Stomach (tissue), 9 donors: Measurements from ENCODE around the gene P2RX4. TPM values are rescaled to one million over a fixed set of nuclear protein-coding genes. Genes with fewer than 3 reads are reported as not detected.

ENCODE experiments used
- DNase-seq, 2 donors: peaks; one replicate each; pipeline versions ENCODE4 v3.0.0 to v3.0.0-alpha.2; 2013 to 2019
- H3K27ac ChIP-seq, 5 donors: fragments of 200-600 bp in 4 of 5; sonication (generic) in 4 of 5; one replicate each; pipeline ENCODE4 v1.5.1; 2013 to 2019; ENCODE audit warnings: mild to moderate bottlenecking in 1 of 5, moderate library complexity in 1 of 5
- H3K27me3 ChIP-seq, 3 donors: fragments of 200-600 bp; sonication (generic); one replicate each; pipeline ENCODE4 v1.5.1; 2017 to 2019; ENCODE audit warnings: mixed run types in 1 of 3
- H3K36me3 ChIP-seq, 4 donors: fragments of 200-600 bp; sonication (generic); 1 replicate in 3 of 4; 2 replicates in 1 of 4; pipeline ENCODE4 v1.5.1; 2016 to 2019
- H3K4me1 ChIP-seq, 4 donors: fragments of 200-600 bp; sonication (generic); one replicate each; pipeline ENCODE4 v1.5.1; 2016 to 2019
- H3K4me3 ChIP-seq, 4 donors: fragments of 200-600 bp; sonication (generic) in 3 of 4; one replicate each; pipeline ENCODE4 v1.5.1; 2016 to 2019; ENCODE audit warnings: mild to moderate bottlenecking in 1 of 4
- H3K9me3 ChIP-seq, 4 donors: fragments of 200-600 bp; sonication (generic); one replicate each; pipeline ENCODE4 v1.5.1; 2016 to 2019
- CTCF ChIP-seq, 7 experiments: fragments of 450-650 bp in 4 of 7; fragments of 200-600 bp in 3 of 7; sonication (generic) in 3 of 7; IDR thresholded peaks; one replicate each; pipeline ENCODE4 v1.5.1; 2016 to 2019; ENCODE audit warnings: antibody characterized with exemption in 7 of 7, control low read depth in 2 of 7, mild to moderate bottlenecking in 1 of 7
- EP300 ChIP-seq: sonication (generic); formaldehyde crosslinking; IDR thresholded peaks from one replicate; pipeline ENCODE4 v1.6.1; 2017; ENCODE audit warnings: antibody characterized with exemption
- POLR2A ChIP-seq, 4 donors: fragments of 450-650 bp; IDR thresholded peaks; one replicate each; pipeline ENCODE4 v1.6.1; 2016; ENCODE audit warnings: antibody characterized with exemption in 4 of 4, control low read depth in 2 of 4, mild to moderate bottlenecking in 1 of 4, moderate library complexity in 1 of 4
- POLR2AphosphoS5 ChIP-seq, 3 donors: sonication (generic); formaldehyde crosslinking; IDR thresholded peaks; one replicate each; pipeline ENCODE4 v1.6.1; 2016; ENCODE audit warnings: antibody characterized with exemption in 3 of 3
- WGBS, 5 donors: extraction: QIAGEN DNeasy Blood & Tissue Kit in 3 of 5; methylation state at CpG; one replicate each; pipeline versions ENCODE4 v1.1.5 to v1.1.7; 2013 to 2018; 5-methylcytosine and 5-hydroxymethylcytosine counted together
- intact Hi-C: fragments of 100-400 bp; cut with DNase I; formaldehyde crosslinking; loops from one replicate; pipeline ENCODE4 v1.15.1; 2023; ENCODE audit warnings: low total_unique reads
- polyA plus RNA-seq, 3 donors: library from polyadenylated mRNA; stranded (reverse); fragments of 200-250 nt; gene quantifications; one replicate each; pipeline ENCODE4 v1.2.3, GENCODE V29; 2013
- total RNA-seq, 5 donors: library from RNA; depleted of rRNA; stranded (reverse); fragments of >200 nt; gene quantifications; one replicate each; pipeline versions ENCODE4 v1.1.0 to v1.2.3, GENCODE V29; 2014 to 2016
- donor health status: healthy with polysubstance abuse.
- donor health status: Bipolar disorder and iron deficiency.
- donor health status: healthy.

Gene P2RX4
- total and polyA plus RNA-seq, 8 donors = 13.8 to 65.2 (median 26.4) TPM

- no peak overlapping the region for H3K4me3 ChIP-seq
- TF ChIP-seq POLR2A (IDR thresholded peaks at IDR 0.05) (no peak), EP300 (no peak), CTCF (IDR thresholded peaks at IDR 0.05) (no peak), POLR2AphosphoS5 (IDR thresholded peaks at IDR 0.05) (no peak)
- no peaks in the 10 kb centered on the region for H3K9me3 ChIP-seq
- no peak for DNase-seq
- H3K36me3 ChIP-seq = peaks cover 21 to 71% (median 64%) of the 10 kb centered on the region in 4 donors
- H3K4me1 ChIP-seq = peaks cover 6 to 22% (median 7%) of the 10 kb centered on the region in 4 donors
- 92 to 98% (median 97%) methylated on average over 19 to 35 of the region's 35 CpGs for WGBS, 5 donors
- no peak overlapping the region for H3K27ac ChIP-seq
- intact Hi-C loops = no loop called here
- H3K27me3 ChIP-seq = no peaks in the 10 kb centered on the region
These were observed 64.3 kb downstream of the P2RX4 start for GRCh38 chr12:121274036-121274763.

GRCh38 chr12:121277374-121277759, 67.4 kb downstream of the P2RX4 start:
- Histone ChIP-seq H3K9me3 (no peaks in the 10 kb centered on the region), H3K4me1 (peaks cover 11 to 39% (median 17%) of the 10 kb centered on the region in 4 donors), H3K4me3 (no peak overlapping the region), H3K27ac (peak overlapping the region in 2 of 5 donors; percentile 62 to 73), H3K36me3 (peaks cover 8 to 48% (median 41%) of the 10 kb centered on the region in 4 donors), H3K27me3 (no peaks in the 10 kb centered on the region)
- intact Hi-C loops = no loop called here
- WGBS, 5 donors = 82 to 97% (median 91%) methylated on average over 6 of the region's 6 CpGs
- no peak for TF ChIP-seq CTCF (IDR thresholded peaks at IDR 0.05)
- TF ChIP-seq POLR2AphosphoS5 (IDR thresholded peaks at IDR 0.05) = no peak
- TF ChIP-seq POLR2A (IDR thresholded peaks at IDR 0.05) = no peak
- no peak for TF ChIP-seq EP300
- DNase-seq = no peak

- TF ChIP-seq CTCF (IDR thresholded peaks at IDR 0.05) (no peak), EP300 (no peak), POLR2A (IDR thresholded peaks at IDR 0.05) (no peak), POLR2AphosphoS5 (IDR thresholded peaks at IDR 0.05) (no peak)
- peak overlapping the region in 4 of 5 donors; percentile 47 to 73 (median 58) for H3K27ac ChIP-seq
- peaks cover 8 to 45% (median 35%) of the 10 kb centered on the region in 4 donors for H3K36me3 ChIP-seq
- intact Hi-C loops = no loop called here
- no peaks in the 10 kb centered on the region for H3K9me3 ChIP-seq
- peaks cover 11 to 49% (median 26%) of the 10 kb centered on the region in 4 donors for H3K4me1 ChIP-seq
- H3K27me3 ChIP-seq = no peaks in the 10 kb centered on the region
- DNase-seq = no peak
- H3K4me3 ChIP-seq = no peak overlapping the region
- WGBS, 5 donors = 83 to 93% (median 89%) methylated on average over 15 of the region's 15 CpGs
These were observed 68.5 kb downstream of the P2RX4 start for GRCh38 chr12:121278169-121279070.

- intact Hi-C loops = no loop called here
- Histone ChIP-seq H3K9me3 (no peaks in the 10 kb centered on the region), H3K27ac (peak overlapping the region in 4 of 5 donors; percentile 47 to 73 (median 58)), H3K36me3 (peaks cover 3 to 39% (median 29%) of the 10 kb centered on the region in 4 donors), H3K4me3 (no peak overlapping the region), H3K4me1 (peaks cover 11 to 53% (median 26%) of the 10 kb centered on the region in 4 donors), H3K27me3 (no peaks in the 10 kb centered on the region)
- 58 to 81% (median 74%) methylated on average over 13 of the region's 13 CpGs for WGBS, 5 donors
- TF ChIP-seq POLR2A (IDR thresholded peaks at IDR 0.05) = no peak
- no peak for DNase-seq
These were observed 69.1 kb downstream of the P2RX4 start for GRCh38 chr12:121279071-121279375.
